ENCODE measurements around the gene TMEM120B.

TMEM120B gene

DNA sequence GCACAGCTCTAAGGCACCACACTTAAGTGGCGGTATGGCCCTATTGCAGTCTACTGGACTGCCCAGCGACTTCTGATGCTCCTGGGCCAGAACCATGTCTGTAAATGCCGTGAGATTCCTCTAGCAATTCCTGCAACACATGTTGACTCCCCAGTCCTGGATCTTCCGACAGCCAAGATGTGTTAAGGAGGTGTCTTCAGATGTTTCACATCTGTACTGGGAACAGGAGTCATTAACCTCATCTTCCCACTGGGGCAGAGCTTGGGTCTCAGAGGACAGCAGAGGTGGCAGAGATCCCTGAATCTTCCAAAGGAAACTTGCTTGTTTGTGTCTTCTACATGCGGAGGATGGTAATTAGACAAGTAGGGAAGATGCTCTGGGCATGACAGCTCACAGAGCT lies 8.2 kb downstream of the TMEM120B start:
- DNase-seq (ENCODE audit: low spot score), result no peak
- ChIA-PET POLR2A (ENCODE audit: low non-redundant PET) (no interaction called here), CTCF (interaction anchor here (0.6 to 2.6 kb wide), 2 partner anchors 24 to 73 kb away, joined by 3 to 8 read pairs; partner anchors contain the start of gene RHOF)
- TF ChIP-seq, protein P1, sequence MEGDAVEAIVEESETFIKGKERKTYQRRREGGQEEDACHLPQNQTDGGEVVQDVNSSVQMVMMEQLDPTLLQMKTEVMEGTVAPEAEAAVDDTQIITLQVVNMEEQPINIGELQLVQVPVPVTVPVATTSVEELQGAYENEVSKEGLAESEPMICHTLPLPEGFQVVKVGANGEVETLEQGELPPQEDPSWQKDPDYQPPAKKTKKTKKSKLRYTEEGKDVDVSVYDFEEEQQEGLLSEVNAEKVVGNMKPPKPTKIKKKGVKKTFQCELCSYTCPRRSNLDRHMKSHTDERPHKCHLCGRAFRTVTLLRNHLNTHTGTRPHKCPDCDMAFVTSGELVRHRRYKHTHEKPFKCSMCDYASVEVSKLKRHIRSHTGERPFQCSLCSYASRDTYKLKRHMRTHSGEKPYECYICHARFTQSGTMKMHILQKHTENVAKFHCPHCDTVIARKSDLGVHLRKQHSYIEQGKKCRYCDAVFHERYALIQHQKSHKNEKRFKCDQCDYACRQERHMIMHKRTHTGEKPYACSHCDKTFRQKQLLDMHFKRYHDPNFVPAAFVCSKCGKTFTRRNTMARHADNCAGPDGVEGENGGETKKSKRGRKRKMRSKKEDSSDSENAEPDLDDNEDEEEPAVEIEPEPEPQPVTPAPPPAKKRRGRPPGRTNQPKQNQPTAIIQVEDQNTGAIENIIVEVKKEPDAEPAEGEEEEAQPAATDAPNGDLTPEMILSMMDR (conservative IDR thresholded peaks at IDR 0.05; ENCODE audit: low read depth), result no peak
- peak overlapping the region; percentile 55 for H3K27ac ChIP-seq

DNA sequence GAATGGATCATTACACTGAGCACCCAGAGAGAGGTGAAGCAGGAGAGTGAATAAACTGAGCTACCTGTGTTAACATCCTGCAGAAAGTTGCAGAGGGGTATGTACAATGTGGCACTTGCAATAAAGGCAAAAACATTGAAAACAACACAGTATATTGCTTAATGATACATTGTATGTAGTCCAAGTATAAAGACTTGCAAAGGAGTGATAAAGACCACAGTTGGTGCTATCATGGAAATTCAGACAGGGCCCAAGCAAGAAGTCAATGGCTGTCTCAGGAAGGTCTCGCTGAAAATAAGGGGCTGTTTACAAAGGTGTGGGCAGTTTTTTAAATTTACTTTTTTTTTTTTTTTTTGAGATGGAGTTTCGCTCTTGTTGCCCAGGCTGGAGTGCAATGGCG lies 10.0 kb downstream of the TMEM120B start:
- no peak for DNase-seq (ENCODE audit: low spot score)
- CTCF ChIA-PET, result interaction anchor here (0.6 kb wide), 1 partner anchor 41 kb away, joined by 3 read pairs; no protein-coding TSS in a partner anchor
- no peak overlapping the region for H3K27ac ChIP-seq
- POLR2A ChIA-PET (ENCODE audit: low non-redundant PET), result interaction anchor here (0.6 kb wide), 1 partner anchor 910 kb away, joined by 5 read pairs; no protein-coding TSS in a partner anchor
- TF ChIP-seq, protein P1 (conservative IDR thresholded peaks at IDR 0.05; ENCODE audit: low read depth), result no peak

DNA sequence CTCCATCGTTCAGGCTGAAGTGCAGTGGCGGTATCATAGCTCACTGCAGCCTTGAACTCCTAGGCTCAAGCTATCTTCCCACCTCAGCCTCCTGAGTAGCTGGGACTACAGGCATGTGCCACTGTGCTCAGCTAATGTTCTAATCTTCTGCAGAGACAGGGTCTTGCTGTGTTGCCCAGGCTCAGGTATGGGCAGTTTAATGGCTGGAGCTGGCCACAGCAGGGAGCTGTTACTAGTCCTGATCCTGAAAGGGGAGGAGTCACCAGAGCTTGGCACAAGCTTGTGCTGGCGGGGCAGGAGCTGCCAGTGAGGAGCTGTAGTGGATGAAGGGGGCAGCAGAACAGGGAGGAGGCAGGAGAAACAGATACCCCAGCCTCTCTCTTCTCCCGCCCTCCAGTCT lies 10.6 kb downstream of the TMEM120B start:
- POLR2A ChIA-PET (ENCODE audit: low non-redundant PET), result interaction anchor here (0.6 kb wide), 1 partner anchor 909 kb away, joined by 5 read pairs; no protein-coding TSS in a partner anchor
- CTCF ChIA-PET, result interaction anchor here (0.6 kb wide), 1 partner anchor 41 kb away, joined by 3 read pairs; no protein-coding TSS in a partner anchor
- DNase-seq (ENCODE audit: low spot score), result no peak
- no peak overlapping the region for H3K27ac ChIP-seq
- TF ChIP-seq, protein P1 (conservative IDR thresholded peaks at IDR 0.05; ENCODE audit: low read depth), result no peak

DNA sequence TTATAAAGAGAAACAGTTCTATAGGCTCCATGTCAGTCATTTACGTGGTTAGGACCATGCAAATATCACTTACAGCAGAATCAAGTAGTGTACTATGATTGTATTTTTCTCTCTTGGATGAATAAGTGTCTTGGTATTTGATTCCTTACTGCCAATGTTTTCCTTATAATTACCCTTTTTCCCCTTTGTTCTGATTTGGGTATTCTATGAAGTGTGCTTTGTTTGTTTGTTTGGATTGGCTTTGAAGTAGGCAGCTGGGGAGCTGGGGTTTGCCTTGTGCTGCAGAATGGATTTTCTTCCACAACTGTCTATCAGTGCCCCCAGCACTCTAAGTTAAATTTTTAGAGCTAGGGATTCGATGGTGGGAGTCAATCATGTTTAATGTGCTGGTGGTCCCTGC lies 12.4 kb downstream of the TMEM120B start:
- no peak for DNase-seq (ENCODE audit: low spot score)
- POLR2A ChIA-PET (ENCODE audit: low non-redundant PET), result no interaction called here
- CTCF ChIA-PET, result no interaction called here
- TF ChIP-seq, protein P1 (conservative IDR thresholded peaks at IDR 0.05; ENCODE audit: low read depth), result no peak
- H3K27ac ChIP-seq, result no peak overlapping the region

DNA sequence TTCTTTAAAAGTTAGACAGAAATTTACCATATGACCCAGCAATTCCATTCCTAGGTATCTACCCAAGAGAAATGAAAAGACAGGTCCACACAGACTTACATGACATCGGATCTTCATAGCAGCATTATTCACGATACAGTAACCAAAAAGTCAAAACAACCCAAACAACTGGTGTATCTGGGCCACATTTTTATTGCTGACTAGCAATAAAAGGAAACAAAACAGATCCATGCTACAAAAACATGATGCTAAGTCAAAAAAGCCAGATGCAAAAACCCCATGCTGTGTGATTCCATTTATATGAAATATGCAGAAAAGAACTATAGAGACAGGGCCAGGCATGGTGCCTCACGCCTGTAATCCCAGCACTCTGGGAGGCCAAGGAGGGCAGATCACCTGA lies 12.9 kb downstream of the TMEM120B start:
- no peak overlapping the region for H3K27ac ChIP-seq
- ChIA-PET POLR2A (ENCODE audit: low non-redundant PET) (no interaction called here), CTCF (no interaction called here)
- TF ChIP-seq, protein P1 (conservative IDR thresholded peaks at IDR 0.05; ENCODE audit: low read depth), result no peak
- no peak for DNase-seq (ENCODE audit: low spot score)

DNA sequence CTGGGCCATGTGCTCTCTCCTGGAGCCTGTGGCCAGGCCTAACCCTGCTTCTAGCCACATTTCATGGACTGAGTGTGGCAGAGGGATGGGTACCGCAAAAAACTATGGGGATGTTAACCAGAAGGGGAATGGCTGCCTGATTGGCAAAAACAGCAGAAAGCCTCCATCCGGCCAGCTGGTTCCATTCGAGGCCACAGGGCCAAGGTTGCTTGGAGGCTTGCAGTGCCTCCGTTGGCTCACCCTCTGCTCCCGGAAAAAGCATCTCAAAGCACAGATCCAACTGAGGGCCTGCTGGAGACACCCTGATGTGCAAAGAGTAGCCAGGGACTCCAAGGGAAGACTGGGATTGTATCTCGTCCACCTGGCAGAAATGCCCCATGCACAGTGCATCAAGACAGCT lies 16.5 kb downstream of the TMEM120B start:
- ChIA-PET POLR2A (ENCODE audit: low non-redundant PET) (no interaction called here), CTCF (no interaction called here)
- no peak for DNase-seq (ENCODE audit: low spot score)
- TF ChIP-seq, protein P1 (conservative IDR thresholded peaks at IDR 0.05; ENCODE audit: low read depth), result no peak
- H3K27ac ChIP-seq, result no peak overlapping the region
